EH (cell line): ENCODE measurements around the gene TRIM14.
"Not testable (repeated sequence)": the region's sequence is repeated elsewhere in the genome, so short reads cannot be mapped to it uniquely, and the experiment has no call there.

Experiments used
- DNase-seq: peaks from one replicate; pipeline ENCODE4 v3.0.0-alpha.2; 2015; ENCODE audit warnings: low read depth

Gene TRIM14

DNA sequence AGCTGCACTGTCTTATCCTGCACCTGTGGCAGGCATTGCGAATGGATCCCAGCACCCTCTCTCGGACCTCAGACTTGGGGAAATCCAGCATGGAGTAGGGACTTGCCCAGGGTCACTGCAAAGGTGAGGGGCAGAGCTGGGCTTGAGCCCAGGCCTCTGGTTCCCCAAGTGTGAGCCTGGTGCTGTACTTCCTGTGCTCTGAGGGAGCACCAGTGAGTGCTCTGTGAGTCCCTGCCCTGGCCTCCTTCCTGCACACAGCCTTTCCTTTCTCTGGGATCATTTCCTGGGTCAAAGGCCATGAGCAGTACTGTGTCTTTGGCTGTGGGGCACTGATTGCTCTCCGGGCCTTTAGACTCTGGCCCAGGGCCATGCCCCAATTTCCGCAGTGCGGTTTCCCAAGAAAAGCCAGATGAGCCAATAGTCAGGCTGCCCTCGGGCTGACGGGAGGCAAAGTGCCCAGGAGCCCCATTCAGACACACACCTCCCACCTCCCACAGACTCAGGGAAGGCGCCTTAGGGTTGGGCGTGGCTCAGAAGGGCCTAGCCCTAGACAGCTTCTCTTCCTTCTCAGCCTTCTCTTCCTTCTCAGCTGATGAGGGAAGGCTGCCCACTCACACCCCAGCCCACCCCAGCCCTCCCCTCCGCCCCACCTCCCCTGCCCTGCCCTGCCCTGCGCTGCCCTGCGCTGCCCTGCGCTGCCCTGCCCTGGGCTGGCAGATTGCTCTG lies 23.3 kb upstream of the TRIM14 start:
- DNase-seq = no peak

DNA sequence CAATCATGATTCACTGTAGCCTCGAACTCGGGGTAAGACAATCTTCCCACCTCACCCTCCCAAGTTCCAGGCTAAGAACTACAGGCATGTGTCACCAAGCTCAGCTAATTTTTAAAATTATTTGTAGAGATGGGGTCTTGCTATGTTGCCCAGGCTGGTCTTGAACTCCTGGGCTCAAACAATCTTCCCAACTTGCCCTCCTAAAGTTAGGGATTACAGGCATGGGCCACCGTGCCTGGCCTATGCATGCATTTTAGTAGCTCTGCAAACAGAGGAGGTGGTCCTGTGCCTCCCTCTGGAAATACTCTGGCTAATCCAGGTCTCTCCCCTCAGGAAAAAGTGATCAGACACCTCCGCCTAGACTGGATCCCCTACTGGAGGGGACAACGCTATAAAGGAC lies 21.5 kb upstream of the TRIM14 start:
- DNase-seq = no peak

DNA sequence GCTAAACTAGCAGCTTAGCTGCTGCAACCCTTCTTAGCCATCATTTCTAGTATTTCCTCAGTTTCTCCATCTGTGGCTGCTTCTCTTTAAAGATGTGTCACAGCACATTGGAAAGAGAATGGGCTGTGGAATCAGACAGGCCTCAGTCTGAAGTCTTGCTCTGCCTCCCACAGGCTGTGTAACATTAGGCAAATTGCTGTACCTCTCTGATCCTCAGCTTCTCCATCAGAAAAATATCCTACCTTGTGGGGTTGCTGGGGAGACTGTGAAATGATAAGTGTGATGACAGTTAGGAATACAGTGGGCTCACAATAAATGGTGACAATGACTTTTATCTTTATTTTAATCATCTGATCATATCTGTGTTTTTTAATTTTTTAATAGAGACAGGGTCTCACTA lies 17.5 kb upstream of the TRIM14 start:
- no peak for DNase-seq

DNA sequence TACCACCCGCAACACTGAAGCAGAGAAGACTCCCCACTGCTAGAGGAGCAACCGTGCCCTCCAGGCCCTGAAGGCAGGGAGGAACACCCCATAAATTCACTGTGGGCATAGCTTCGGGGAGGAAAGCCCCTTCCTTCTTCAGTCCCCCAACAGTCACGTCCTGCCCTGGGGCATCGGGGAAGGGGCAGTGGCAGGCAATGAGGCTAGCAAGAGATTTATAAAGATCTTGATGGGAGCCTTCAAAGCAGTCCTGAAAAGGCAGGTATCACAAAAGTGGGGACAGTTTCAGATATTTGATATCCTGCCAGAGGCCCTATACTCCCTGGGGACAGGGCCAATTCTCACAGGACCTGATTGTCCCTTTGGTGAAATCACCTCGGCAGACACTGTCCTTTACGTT lies 16.9 kb upstream of the TRIM14 start:
- no peak for DNase-seq

DNA sequence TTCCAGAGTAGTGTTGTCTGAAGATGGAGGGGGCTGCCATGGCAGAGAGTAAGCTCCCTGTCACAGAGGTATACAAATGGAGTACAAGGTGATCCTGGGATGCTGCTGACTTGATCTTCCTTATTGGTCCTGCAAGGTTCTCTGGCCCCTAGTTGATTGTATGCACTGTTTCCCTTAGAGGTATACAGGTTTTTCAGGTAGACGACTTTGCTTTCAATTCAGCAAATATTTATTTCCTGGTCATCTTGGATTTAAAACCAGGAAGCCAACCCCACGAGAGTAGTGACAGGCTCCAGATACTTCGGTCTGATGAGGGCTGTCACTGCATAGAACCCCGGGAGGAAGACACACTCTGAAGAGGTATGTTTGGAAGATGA lies 16.5 kb upstream of the TRIM14 start:
- DNase-seq = no peak

DNA sequence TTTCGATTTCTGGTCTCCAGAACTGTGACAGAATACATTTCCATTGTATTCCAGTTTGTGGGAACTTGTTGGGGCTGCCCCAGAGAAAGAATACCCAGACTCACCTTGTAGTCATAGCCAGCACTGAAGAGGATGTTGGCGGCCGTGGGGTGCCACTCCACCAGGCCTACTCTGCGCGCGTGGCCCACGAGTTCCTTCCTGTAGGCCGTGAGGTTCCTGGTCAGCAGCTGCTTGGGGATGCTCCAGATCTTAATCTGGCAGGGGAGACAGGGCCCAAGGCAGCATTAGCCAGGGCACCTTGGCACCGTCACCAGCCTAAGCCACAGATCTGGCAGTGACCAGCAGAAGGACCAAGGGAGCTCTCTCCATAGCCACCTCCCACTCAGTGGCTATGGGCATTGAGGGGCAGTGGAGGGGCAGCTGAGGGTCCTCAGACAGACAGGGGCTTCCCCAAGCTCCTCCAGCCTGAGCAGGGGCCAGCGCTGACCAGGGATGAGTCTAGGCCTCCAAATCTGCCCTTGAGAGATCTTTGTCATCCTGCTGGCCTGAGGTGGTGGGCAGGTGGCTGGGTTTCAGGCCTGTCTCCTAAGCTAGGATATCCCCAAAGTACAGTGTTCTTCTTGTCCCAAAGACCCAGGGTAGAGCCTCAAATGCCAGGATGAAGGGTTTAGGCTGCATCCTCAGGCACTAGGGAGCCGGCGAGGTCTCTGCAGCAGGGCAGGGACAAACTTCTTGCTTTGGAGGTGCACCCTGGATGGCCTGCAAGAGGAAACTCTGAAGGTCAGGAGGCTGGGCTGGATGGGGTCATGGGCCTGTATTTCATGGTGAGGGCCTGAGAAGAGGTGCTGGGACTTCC lies 15.9 kb upstream of the TRIM14 start:
- DNase-seq = no peak

DNA sequence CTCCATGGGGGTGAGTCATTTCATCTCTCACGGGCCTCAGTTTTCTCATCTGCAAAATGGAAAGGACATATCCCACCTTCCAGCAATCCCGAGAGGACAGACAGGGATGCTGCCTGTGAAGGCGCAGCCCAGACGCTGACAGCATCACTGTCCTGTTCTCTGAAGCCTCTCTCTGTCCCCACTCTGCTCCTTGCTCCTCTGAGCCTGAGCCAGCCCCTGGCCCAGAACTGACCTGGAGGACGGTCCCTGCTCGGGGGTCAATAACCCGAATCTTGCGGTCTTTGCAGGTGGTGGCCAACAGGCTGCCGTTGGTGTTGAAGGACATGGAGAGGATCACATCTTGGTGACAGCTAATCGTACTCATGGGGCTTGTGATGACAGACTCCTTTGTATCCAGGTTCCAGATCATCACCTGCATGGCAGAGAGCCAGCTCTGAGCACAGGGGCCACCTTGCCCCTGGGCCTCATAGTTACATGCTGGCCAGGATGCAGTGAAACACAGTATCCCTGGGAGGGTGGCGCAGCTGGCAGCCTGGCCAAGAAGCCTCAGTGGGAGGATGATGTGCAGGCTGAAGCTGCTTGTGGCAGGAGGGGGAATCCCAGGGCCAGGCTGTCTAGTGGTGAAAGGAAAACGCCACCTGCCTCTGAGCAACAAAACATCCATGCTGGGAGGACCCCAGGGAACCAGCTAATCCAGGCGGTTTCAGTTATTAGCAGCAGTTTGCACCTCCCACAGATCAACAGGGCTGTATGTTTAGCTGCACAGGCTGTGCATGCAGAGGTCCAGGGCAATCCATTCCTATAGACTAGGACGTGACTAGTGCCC lies 14.0 kb upstream of the TRIM14 start:
- DNase-seq = no peak

DNA sequence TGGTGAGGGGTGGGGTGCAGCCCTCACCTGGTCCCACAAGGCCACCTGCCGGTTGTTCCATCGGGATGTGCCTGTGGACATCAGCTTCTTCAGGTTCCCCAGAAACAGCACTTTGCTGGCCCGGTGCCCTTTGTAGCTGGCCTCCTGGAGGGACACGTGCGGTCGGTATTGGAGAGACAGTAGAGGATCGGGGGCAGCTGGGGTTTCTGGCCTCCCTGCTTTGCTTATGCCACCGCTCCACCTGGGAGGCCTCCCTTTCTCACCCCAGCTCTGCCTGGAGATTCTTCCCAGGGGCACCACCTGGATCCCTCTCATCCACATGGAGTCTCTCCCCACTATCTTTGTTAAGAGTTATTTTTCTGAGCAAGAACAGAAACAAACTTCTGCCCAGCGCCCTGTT lies 13.1 kb upstream of the TRIM14 start:
- DNase-seq = no peak

DNA sequence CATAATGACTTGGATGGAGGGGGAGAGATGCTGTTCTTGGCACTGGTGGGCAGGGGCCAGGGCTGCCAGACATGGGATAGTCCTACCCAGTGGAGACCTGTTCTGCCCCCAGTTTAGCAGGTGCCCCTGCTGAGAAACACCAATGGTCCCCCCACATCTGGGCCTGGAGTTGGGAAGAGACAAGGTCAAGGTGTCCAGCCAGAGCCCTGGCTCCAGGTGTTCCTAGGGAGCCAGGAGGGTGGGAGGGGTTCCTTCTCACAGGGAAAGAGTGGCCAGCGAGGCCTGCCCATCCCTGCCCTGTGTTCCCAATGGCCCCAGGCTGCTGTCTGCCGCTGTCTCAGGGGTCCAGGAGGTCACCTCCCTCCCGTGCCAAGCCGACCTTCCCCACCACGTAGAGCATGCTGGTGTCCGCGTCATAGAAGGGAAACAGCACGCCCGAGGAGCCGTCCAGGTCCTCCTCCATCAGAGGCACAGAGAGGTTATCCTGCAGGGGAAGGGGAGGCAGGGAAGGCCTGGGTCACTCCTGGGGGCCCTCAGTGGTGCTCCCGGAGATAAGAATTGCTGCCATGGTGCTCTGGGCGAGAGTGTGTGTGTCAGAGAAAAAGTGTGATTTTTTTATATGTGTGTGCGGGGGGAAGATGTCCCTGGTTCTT lies 11.7 kb upstream of the TRIM14 start:
- no peak for DNase-seq

DNA sequence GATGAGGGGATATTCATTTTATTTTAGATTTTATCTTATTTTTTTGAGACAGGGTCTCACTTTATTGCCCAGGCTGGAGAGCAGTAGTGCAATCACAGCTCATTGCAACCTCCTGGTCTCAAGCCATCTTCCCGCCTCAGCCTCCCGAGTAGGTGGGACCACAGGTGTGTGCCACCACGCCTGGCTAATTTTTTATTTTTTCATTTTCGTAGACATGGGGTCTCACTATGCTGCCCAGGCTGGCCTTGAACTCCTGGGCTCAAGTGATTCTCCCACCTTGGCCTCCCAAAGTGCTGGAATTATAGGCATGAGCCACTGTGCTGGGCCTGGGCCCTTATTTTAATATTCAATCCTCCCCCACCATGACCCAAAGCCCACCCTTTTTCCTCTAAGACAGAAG lies 11.0 kb upstream of the TRIM14 start:
- not testable (repeated sequence) for DNase-seq

DNA sequence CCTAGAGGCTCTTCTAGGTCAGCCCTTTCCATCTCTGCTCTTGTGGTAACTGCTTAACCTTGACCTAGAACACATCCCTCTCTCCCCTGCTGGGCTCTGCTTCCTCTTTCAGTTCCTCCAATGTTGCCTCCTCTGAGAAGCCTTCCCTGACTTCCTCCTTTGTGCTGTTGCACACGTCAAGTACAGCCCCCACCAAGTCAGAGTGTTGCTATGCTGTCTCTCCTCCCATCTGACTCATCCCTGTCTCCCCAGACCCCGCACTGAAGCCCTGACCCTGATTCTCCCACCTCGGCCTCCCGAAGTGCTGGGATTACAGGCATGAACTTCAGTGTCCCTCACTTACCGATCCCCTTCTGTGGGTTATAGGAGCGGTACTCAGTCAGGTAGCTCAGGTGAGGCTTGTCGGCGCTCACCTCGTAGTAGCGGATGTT lies 10.4 kb upstream of the TRIM14 start:
- DNase-seq = peak; percentile 11

DNA sequence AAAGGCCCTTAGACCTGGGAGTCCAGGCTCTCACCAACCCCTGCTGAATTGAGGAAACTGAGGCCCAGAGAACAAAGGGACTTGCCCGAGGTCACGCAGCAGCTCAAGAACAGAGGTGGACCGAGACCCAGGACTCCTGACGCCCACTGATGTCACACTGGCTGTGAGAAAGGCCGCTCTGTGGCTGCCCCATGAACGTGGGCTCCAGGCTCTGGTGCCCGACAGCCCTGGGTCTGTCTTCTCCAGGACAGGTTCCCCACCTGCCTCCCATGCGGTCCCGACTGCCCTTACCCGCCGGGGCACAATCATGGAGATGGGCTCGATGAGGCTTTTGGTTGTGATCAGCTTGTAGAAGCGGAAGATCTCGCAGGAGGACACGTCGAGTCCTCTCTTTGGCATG lies 9.3 kb upstream of the TRIM14 start:
- DNase-seq = no peak

DNA sequence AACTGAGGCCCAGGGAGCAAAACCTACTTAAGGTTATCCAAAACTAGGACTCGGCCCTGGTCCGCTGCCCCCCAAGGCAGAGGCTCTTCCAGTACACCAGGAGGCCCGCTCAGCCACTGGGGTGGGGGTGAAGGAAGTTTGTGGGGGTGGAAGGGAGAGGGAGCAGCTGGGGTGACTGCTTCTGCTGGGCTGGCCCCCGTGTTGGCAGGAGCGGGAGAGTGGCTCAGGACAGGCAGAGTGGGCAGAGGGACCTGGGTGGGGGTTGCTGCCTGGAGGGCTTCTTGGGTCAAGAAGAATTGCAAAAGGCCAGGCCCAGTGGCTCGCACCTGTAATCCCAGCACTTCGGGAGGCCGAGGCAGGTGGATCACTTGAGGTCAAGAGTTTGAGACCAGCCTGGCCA lies 8.2 kb upstream of the TRIM14 start:
- DNase-seq = no peak

DNA sequence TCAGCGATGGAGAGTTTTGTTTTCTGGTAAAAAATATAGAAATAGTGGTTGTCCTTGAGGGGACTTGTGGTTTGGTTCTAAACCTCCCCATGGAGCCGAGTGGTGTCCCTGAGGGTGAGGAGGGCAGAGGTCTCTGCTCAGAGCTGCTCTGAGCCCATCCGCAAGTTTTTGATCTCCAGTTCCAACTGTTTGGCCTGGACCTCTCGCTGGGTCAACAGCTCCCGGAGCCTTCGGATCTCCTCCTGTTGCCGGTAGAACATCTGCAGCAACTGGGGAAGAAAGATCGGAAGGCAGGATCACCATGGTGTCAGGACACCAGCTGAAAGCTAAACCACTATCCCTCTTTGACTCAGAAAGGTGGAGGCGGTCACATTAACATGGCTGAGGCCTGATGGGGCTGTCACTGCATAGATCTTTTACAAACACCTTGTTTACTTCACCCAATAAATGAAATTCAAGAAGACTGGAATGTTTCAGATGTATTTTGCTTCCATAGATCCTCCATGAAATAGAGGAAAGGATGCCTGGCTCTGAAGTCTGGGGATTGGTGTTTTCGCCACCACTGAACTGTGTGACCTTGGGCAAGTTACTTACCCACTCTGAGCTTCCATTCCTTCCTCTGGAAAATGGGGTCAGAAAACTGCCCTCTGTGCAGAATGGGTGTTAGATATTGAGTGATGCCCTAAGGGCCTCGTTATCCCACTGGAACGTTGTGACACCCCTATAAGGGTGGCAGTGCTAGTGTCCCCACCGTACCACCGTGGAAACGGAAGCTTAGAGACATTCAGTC lies 5.8 kb upstream of the TRIM14 start:
- no peak for DNase-seq

DNA sequence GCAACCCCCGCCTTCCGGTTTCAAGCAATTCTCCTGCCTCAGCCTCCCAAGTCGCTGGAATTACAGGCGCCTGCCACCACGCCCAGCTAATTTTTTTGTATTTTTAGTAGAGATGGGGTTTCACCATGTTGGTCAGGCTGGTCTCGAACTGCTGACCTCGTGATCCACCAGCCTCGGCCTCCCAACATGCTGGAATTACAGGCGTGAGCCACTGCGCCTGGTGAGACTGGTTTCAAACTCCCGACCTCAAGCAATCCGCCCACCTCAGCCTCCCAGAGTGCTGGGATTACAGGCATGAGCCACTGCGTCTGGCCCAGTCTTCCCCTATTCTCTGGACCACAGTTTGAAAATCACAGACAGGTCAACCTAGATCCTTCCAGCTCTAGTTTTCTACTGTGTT lies 5.1 kb upstream of the TRIM14 start:
- not testable (repeated sequence) for DNase-seq

DNA sequence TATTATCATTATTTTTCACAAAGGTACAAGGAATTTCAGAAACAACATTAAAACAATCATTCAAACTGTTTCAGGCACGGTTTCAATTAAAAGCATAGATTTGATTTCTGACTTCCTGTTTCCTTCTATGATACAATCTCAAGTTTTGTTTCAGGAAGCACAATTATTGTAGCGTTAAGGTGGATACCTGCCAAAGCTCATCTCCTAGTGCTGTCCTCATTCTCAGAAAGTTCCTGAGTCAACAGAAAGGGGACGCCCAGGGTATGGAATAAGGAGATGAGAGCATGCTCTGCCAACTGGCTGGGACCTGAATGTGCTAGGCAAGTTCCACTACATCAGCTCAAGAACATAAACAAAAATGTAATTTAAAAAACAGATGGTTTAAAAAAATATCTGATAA lies 2.0 kb upstream of the TRIM14 start:
- DNase-seq = peak; percentile 12

DNA sequence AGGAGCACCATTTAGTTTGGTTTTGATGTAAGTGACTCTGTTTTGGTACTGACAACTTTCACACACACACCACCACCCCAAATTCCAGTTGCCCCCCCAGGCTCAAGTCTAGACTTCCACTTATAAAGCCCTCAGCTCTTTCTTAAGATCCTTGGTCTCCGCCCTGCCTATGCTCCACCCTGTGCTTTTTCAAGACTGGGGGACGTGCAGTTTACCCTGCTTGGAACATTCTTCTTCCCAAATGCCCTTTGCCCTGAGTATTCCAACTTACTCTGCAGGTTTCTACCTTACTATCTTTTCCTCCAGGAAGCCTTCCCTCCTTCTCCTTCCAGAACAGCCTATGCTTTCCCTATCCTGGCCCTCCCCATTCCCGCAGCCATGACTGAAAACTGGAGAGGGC lies 1.5 kb upstream of the TRIM14 start:
- DNase-seq = no peak

DNA sequence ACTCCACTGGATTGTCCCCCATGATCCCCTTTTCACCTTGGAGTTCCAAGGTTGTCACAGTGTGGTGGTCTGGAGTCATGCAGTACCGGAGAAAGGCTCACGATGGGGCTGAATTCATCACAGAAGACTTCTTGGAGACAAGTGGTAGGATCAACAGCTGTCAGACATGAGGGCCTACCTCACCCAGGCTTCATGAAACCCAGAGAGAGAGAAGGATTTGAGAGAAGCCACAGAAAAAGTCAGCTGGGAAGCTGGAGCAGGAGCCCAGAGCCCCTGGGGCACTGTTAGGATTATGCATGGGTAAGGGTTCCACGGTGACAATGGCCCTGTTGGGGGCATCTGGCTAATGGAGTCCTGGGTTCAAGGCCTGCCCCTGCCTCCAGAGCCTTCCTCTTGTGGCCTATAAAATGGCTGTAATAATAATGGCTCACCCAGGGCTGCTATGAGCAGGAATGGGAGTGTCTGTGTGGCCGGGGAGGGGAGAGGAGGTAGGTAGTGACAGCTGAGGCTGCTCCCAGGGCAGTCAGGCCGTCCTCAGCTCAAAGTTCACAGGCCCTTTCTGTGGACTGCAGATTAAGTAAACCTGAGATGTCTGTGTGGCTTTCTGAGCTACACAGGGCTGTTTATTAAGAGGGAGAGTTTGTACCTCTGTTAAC lies 910 bp downstream of the TRIM14 start:
- DNase-seq = peak; percentile 48

DNA sequence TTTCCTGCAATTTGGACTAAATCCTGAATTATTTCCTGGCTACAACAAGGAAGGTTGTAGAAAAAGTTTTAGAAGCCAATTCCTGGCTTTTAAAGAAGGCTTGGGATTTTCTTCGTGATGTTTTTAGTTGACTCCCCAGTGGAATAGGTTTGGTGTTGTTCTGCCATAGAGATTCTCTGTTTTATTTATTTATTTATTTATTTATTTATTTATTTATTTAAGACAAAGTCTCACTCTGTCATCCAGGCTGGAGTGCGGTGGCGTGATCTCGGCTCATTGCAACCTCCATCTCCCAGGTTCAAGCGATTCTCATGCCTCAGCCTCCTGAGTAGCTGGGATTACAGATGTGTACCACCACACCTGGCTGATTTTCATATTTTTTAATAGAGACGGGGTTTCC lies 1.9 kb downstream of the TRIM14 start:
- not testable (repeated sequence) for DNase-seq

DNA sequence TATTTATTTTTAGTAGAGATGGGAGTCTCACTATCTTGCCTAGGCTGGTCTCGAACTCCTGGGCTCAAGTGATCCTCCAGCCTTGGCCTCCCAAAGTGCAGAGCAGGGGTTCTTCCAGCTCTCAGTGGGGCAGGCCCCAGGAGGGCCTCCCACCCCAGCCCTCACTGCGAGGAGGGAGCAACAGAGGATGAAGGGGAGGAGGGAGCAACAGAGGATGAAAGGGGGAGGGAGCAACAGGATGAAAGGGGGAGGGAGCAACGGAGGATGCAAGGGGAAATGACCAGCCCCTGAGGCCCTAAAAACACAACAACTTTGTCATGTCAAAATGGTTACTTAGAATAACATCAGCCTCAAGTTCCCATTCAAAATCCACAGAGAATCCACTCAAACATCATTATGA lies 10.0 kb downstream of the TRIM14 start:
- DNase-seq = no peak

DNA sequence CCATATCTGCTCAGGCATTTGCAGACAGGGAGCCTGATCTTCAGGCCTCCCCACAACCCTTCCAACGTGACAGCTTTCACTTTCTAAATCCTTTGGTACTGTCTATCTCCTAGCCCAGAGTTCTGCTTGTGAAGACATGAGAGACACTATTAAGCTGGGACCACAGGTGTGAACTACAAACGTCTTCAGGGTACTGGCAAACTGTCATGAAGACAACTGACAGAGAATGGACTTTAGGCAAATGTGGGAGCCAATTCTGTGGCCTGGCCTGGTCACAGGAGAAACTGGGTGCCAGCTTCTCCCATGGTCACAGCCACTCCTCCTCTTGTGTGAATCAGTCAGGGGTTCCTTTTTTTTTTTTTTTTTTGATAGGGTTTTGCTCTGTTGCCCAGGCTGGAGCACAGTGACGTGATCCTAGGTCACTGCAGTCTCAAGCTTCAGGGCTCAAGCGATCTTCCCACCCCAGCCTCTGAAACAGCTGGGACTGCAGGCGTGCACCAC lies 10.4 kb downstream of the TRIM14 start:
- no peak for DNase-seq
